CD1c-positive myeloid dendritic cell (primary cell): Measurements from ENCODE around the gene NDRG2.

Source experiments
- DNase-seq: peaks from one replicate; pipeline ENCODE4 v3.0.0-alpha.2; 2016; ENCODE audit errors: extremely low spot score

Gene NDRG2

DNA sequence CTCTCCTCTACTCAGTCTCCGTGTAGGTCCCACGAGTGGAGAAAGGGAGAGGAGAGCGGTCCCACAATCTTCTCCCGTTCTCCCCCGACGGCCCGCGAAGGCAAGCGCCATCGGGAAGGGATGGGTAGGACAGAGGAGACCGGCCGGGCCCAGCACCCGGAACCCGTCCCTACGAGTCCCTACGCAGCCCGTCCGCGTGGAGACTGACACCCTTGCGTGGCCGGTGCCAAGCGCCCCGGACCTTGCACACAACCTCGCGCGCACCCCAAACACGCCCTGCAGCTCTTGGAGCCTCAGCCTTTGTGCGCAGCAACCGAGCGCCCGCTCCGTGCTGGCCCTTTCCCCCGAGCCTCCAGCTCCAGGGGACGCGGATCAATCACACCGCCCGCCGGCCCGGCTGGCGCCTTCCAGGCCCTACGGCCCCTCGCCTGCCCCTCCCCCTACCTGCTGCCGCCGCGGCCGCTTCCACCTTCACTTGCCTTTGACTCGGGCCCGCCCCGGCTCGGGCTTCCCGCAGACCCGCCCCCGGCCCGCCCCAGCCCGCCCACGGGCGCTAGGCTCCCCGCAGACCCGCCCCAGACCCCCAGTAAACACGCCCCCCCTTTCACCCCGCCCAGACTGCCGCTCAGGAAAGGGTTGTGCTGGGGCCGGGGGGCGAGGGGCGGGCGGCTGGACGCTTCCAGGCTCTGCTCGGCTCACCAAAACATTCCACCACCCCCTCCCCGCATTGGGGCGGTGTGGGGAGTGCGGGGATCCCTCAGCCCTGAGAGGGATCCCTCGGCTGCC lies at the start of gene NDRG2:
Gene NDRG2, minus strand, starts transcription at position 477 of the 786 bp plus-strand sequence. CDS start 1,746 bp downstream, outside the sequence.
- DNase-seq: peak; percentile 51

DNA sequence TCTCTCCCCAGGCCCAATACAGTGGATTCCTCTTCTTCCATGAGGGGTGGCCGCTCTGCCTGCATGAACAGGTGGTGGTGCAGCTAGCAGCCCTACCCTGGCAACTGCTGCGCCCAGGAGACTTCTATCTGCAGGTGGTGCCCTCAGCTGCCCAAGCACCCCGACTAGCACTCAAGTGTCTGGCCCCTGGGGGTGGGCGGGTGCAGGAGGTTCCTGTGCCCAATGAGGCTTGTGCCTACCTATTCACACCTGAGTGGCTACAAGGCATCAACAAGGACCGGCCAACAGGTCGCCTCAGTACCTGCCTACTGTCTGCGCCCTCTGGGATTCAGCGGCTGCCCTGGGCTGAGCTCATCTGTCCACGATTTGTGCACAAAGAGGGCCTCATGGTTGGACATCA lies 49.1 kb upstream of the NDRG2 start:
- DNase-seq: no peak

DNA sequence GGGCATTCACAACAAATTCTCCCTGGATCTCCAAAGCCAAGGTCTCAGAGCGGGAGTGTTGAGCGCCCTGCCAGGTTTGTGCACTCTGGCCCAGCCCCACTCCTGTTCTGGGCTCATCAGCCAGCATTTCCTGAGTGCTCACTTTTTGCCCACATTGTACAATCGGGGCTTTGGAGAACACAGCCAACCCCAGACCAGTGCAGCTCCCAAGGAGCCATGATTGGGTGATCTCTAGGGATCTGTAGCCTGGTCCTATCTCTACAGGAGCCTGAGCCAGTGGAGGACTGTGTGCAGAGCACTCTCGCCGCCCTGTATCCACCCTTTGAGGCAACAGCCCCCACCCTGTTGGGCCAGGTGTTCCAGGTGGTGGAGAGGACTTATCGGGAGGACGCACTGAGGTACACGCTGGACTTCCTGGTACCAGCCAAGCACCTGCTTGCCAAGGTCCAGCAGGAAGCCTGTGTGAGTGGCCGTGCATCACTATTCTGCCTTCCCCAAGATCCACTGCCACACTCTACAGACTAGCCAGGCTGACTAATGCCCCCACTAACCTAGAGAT lies 48.0 kb upstream of the NDRG2 start:
- no peak for DNase-seq

DNA sequence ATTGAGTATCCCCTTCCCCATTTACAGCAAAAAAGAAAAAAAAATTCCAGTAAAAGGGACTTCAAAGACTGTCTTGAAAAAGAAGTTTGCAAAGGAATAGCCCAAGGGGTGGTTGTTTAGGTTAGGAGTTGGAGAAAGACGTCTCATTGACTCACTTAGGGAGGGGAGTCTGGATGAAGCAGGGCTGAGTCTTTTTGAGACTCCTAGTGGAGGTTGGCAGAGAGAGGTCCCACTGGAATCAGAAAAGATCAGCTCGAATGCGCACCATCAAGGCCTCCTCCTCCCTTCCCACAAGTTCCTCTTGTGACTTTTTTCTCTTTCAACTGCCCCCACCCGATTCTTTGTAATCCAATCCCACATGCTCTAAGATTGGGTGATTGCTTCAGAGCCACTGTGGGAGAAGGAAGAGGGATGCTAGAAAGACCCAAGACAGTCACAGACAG lies 47.2 kb upstream of the NDRG2 start:
- DNase-seq: peak; percentile 82

DNA sequence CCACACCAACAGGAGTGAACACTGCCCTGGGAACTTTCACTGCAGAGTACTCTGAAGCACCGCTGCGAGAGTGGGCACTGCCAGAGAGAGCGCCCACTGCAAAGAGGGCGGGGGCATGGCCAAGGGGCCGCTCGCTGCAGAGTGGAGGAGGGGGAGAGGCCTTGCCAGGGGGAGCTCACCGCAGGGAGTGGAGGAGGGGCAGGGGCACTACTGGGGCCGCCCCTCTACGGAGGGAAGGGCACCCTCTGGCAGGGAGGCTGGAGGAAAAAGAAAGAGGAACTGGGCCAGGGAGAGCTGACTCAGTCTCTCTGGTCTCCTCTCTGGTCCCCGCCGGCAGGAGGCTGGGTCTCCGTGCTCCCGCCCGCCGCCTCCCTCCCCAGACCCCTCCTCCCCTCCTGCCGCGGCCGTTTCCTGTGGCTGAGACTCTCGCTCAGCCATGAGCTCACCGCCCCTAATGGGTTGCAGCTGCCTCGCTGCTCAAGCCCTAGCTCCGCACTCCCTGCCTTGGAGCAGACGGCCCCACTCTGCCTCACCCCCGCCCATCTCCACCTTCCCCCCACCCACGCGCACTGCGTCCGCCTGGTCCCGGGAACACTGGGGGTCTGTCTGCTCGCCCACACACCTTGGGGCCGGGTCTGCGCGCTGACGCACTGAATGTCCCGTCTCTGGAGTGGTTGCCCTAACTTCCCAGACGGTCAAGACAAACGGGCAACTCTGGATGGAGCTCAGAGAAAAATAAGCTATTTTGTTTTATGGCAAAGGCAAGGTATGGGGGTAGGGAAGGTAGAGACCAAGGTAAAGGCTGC lies 46.6 kb upstream of the NDRG2 start:
- peak; percentile 85 for DNase-seq

DNA sequence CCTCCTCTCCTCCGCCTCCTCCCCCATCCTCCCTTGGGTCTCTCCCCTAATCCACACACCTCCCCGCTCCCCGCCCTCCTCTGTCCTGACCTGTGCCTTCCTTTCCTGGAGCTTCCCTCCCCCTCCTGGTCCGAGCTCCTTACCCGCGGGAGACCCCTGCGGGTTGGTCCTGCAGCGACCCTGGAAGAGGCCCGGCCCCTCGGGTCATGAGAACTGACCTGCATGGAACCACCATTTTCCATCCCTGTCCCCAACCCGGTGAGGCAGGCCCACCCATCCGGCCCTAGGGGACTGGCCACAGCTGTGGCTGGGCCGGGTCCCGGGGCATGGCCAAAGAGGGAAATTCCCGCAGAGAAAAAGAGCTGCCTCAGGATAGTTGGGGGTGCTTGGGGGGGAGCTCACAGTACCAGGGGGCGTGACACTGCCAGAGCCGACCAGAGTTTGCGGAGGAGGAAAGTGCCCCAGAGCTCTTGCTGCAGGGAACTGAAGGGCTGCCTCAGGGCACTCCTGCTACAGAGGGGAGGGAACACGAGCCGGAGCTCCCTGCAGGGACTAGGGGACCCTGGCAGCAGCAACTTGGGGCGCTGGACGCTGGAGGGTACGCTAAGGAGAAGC lies 45.9 kb upstream of the NDRG2 start:
- peak; percentile 67 for DNase-seq

DNA sequence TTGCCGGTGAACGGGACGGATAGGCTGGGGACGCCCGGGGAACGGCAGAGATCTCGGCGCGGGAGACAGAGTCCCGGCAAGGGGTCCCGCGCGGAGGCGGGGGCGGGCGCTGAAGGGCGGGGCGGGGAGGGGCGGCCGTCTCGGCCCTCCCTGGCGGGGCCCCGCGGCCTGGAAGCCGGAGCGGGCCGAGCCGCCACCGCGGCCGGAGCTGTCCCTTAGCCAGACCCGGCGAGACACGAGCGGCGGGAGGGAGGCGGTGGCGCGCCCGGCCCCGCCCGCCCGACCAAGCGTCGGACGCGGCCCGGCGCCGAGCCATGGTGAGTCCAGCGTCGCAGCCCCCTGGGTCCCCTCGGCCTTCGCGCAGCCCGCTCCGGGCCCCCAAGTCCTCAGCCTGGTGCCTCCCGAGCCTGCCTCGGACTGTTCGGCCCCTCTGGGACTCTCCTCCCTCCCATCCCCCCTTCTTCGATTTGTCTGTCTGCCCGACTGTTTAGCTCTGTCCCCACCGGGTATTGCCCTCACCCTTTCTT lies 45.3 kb upstream of the NDRG2 start, which contains the start of gene ARHGEF40:
Gene ARHGEF40, plus strand, starts transcription at position 222 of the 527 bp plus-strand sequence. Its CDS starts 93 bp downstream, at position 315.
- DNase-seq: peak; percentile 60

DNA sequence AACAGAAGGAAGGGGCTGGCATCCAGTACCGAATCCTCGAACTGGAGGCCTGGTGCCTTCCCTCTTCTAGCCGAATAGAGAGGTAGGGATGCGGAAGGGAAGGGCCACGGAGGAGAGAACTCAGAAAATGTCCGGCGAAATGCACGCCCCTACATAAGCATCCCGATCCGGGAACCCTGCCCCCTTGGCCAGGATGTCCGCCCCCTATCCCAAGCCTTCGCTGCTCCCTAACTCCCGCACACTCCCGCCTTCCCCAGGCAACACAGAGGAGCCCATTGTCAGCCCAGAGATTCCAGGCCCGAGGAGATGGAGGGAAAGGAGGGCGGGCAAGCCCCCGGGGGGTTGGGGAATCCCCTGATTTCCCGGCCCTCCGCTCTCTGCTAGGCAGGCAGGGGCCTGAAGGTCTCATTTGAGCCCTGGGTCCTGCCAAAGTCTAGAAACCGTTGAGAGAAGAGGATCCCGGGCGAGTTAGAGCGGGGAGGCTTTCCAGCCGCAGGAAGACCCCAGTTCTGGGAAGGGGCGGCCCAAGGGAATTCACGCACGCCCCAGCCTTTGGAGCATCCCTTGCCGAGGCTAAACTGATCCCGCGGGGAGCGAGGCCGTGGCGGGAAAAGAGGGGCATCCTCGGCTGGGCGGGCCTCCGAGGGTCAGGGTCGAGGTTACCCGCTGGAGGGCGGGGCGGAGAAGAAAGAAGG lies 44.7 kb upstream of the NDRG2 start:
- DNase-seq: no peak

DNA sequence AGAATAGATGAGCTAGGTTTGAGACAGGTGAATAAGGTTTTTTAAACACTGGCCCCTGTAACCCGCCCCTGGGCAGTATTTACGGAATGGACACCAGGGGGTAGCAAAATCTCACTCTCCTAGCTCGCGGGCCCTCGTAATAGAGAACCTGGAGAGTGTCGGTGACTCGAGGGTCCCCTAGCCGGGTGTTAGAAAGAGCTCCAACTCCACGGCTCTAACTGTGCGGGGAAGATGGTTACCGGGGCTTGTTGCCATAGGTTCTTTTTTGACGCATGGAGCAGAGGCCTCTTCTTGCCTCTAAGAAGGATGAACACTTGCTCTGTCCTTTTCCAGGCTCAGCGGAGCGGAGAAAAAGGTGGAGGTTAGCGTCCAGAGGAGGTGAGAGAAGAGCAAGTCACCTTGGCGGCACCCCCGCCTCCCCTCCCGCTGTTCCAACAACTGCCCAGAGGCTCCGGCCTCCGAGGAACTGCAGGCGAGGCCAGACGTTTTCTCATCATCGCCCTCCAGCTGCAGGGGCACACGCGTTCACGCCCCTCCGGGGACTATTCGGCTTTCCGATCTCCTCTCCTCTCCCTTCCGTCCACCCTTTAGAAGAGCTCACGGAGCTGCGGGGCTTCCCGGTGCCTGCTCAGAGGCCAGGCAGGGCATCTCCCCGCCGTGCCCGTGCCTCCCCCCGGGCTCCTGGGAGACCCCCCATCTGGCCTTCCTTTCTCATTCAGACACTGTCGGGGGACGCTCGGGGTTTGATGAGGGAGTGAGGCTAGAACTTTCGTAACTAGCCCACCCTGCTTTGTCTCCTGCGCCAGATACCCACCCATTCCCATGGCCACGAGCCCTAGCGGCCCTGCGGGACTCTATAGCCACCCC lies 43.9 kb upstream of the NDRG2 start:
- peak; percentile 77 for DNase-seq

DNA sequence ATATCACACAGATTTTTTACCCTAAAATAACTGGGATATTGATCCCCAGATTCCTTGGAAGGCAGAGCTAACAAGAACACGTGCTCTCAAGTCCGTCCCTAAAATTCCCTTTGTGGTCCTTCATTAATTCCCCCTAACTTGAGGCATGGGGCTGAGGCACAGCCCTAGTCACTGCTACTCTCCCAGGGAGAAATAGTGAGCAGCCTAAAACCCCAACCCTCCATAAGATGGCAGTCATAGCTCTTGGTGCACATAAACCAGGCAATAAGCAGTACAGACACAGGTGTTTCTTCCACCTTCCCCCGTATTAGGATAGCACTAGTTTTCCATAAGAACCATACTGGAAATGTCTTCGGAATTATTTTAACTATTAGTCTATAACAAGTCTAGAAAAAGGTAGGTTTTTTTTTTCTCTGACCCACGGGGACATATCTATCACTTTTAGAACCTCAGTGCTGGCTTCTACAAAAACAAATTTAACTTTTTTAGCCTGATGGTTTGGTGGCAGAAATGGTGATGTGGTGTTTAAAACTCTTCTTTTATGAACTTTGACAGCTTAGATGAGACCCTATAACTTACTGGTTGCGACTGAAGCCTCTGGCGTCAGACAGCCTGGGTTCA lies 42.1 kb upstream of the NDRG2 start:
- DNase-seq: no peak

DNA sequence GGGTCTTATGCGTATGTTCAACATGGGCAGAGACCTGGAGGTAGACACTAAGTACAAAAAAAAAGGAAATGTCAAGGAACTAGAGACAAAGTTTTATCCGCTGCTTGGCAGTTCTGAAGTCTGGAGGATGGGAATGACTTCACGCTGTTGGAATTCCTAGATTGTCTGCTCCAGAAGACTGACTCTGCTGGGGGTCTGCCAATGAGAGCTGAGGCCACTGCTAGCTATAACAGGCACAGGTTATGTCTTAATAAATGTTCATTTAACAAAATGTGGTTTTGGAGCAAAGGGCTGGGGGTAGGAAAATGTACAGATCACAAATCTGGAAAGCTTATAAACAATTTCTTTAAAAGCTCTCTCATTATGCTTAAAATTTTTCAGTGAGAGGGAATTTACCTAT lies 38.6 kb upstream of the NDRG2 start:
- DNase-seq: no peak

DNA sequence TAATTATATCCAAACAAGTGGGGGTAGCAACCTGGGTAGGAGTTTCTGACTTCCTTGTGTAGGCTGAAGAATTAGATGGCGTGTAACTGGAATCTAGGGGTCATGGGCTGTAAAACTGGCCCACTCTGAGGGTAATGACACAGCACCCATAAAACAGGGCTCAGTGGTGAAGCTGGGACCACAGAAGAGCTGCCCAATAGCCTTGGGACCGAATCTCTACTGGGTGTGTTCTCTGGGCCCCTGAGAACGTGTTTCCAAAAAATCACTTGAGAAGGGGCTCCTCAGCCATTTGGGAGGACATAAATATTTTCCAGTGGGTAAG lies 36.4 kb upstream of the NDRG2 start:
- DNase-seq: no peak

DNA sequence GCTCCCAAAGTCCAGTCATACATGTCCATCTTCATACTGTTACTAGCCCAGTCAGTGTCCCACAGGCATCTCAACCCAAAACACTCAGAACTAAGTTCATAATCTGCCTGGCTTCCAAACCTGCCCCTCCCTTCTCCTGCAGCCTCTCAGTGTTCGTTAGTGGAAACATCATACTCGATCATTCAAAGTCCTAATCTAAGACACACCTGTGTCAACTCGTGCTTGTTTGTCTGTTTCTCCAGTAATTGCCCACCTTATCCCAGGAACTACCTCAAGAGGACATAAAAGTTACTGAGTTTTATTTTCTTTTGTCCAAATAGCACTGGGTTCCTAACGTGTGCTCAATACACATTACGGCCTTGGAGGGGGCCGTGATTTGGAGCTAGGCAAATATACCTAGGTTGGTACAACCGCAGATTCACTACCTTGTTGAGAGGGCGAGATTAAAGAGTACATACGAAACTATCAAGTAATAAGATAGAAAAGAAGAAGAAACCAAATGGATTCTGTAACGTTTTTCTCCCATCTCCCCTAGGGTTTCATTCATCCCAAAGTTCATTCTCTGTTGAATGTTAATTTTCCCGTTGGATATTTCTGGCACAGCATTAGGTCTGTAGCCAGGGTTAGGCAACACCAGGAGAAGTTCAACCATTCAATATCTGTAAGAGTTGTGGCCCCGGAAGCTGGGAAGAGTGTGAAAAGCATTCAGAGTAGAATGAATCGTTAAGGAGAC lies 35.9 kb upstream of the NDRG2 start:
- no peak for DNase-seq

DNA sequence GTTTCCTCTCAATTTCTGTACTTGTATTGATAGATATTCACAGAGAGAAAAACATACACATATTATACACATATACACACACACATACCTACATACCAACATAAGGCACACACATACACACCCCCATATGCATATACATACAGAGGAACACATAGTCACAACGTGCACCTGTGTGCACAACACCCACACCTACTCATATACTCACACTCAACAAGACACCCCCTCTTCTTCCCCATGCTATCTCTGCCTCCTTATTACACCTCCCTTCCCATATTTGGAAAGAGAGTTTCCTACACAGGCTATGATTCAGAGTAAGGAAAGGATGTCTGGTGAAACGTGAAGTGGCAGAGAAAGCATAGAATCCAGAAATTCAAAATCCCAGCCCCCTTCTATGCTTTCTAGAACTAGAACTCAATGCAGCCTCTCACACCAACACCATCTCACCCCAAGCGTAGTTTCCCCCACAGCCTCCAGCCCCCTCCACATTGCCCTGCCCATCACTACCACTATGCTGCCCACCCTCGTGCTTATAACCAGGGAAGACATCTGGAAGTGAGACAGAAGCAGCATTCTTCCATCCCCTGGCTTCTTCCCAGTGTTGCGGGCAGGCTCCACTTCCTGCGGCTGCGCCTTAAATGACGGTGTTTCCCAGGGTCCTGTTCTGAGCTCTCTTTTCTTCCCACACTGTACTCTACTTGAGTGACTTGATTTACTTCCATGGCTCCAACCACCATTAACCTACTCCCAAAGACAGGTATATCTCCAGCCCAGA lies 35.2 kb upstream of the NDRG2 start:
- DNase-seq: no peak

DNA sequence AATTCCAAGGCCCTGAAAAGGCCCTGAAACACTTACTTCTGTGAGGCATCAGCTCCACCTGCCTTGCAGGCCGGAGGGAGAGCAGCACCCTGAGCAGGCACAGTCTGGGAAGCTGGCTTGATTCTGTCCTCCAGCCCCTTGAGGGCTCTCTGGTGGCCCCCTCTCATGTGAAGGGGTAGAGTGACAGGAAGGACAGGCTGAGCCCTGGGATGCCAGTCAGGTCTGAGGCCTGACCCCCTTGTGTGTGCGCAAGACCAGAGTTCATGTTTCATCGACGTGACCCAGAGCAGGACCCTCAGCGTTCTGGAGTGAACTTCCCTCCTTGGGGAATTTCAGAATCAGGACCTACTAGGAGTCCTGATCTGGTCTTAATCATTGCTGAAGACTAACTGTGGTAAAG lies 34.0 kb upstream of the NDRG2 start:
- DNase-seq: no peak

DNA sequence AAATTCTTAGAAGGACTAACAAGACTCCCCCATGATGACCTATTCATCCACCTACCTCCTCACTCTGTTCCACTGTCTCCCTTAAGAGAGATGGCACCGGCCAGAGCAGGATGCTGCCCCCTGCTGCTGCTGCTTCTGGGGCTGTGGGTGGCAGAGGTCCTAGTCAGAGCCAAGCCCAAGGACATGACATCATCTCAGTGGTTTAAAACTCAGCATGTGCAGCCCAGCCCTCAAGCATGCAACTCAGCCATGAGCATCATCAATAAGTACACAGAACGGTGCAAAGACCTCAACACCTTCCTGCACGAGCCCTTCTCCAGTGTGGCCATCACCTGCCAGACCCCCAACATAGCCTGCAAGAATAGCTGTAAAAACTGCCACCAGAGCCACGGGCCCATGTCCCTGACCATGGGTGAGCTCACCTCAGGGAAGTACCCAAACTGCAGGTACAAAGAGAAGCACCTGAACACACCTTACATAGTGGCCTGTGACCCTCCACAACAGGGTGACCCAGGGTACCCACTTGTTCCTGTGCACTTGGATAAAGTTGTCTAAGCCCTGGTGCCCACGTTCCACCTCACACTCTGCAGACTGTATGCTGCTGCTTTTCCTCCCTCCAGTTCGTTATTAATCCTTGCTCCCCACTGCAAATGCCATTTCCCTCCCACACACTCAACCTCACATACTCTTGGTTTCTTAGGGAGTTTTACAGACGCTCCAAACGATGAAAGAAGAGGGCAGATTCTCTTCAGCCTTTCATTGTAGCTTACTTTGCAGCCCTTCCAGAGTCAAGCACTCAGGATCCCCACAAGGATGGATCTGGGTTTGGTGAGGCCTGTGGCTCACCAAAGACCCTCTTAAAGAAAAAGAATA lies 33.2 kb upstream of the NDRG2 start, which contains the start of gene RNASE8:
Gene RNASE8, plus strand, starts transcription at position 20 of the 873 bp plus-strand sequence. Its CDS starts 71 bp downstream, at position 91.
- no peak for DNase-seq

DNA sequence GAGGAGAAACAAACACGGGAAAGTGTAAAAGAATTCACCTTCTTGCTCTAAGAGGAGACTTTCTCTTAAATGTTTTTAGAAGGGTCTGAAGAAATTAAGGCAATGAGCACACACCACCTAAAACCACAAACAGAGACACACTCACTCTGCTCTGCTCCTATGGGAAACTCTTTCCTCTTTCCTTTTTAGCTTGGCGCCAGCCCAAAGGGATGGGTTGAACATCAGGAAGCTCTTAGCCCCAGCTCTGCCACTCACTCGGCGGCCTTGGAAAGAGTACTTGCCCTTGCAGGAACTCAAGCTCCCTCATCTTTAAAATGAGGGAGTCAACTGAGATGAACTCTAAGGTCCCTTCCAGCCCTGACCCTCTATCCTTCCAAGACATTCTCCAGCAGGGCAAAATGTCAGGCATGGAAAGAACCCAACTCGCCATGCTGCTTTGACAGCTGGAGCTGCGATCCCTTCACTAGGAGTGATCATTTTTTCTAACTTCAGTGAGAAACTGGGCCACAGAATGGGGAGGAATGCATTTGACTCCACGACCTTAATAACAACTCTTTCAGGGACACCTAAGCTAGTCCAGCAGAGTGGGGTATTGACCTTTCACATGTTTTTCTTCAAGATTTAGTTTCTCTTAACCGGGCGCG lies 31.8 kb upstream of the NDRG2 start:
- no peak for DNase-seq
